Subcutaneous adipose tissue (tissue), 4 donors: ENCODE measurements around the gene TPX2. TPM values are rescaled to one million over a fixed set of nuclear protein-coding genes. Genes with fewer than 3 reads are reported as not detected.

Experiments
- CTCF ChIP-seq: fragments of 450-650 bp; IDR thresholded peaks from one replicate; pipeline ENCODE4 v1.5.1; 2016; ENCODE audit warnings: low read depth, mild to moderate bottlenecking, control low read depth, antibody characterized with exemption, moderate library complexity
- total RNA-seq, 4 donors: library from RNA; depleted of rRNA; stranded (reverse); fragments of >200 nt; gene quantifications; one replicate each; pipeline ENCODE4 v1.1.0, GENCODE V29; 2016

The TPX2 gene
- total RNA-seq, 4 donors from 2014 or later, result 0.49 to 4.9 (median 2.9) TPM

- TF ChIP-seq CTCF, result no peak
These were observed 43.0 kb upstream of the TPX2 start for GRCh38 chr20:31695849-31696804.

- no peak for TF ChIP-seq CTCF
These were observed 40.8 kb upstream of the TPX2 start for GRCh38 chr20:31698243-31698802.

- no peak for TF ChIP-seq CTCF
These were observed 40.0 kb upstream of the TPX2 start for GRCh38 chr20:31698803-31699718.

- no peak for TF ChIP-seq CTCF
These were observed 39.0 kb upstream of the TPX2 start for GRCh38 chr20:31699801-31700728.

GRCh38 chr20:31700747-31701146, 38.3 kb upstream of the TPX2 start:
- TF ChIP-seq CTCF, result no peak

- TF ChIP-seq CTCF, result no peak
These were observed 37.5 kb upstream of the TPX2 start for GRCh38 chr20:31701591-31701990.
